NCI-H146 treated with DMSO at 0.1 percent for 48 hours (cell line): Measurements from ENCODE around the gene CMIP.

ENCODE experiments used
- DNase-seq: peaks from one replicate; lab custom pipeline; 2025; ENCODE audit not compliant: unreplicated experiment; lab: John Stamatoyannopoulos, UW

The CMIP gene

DNA sequence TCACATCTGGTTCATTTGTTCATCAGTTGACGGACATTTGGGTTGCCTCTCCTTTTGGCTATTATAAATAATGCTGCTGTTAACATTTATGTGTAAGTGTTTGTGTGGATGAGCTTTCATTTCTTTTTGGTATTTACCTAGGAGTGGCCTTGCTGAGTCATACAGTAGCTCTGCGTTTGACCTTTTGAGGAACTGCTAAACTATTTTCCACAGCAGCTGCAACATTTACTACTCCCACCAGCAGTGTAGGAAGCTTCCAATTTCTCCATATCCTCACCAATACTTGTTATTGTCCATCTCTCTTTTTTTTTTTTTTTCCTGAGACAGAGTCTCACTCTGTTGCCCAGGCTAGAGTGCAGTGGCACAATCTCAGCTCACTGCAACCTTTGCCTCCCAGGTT, 313.8 kb downstream of the CMIP start:
- DNase-seq, result no peak
